ENCODE measurements around the gene MYOD1. TPM values are rescaled to one million over a fixed set of nuclear protein-coding genes. Genes with fewer than 3 reads are reported as not detected.

The MYOD1 gene
- polyA plus RNA-seq, 1 donor, result 0.10 TPM

DNA sequence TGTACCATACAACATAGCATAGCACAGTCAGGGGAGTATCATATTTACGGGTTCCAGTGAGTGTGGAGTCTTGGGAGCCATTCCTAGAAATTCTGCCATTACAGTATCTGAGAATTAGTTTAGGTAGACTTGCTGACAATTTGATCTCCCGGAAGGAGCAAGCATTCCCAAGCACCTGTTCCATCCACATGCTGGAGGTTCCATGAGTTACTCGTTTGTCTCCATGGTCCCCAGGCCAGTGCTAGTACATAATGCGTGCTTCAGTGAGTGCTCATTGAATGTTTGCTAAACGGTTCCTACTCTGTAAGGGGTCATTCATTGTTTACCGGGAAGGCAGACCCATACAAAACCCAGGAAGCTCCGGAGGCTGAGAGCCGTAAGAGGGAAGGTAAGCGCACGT lies 27.4 kb upstream of the MYOD1 start:
- H3K27ac ChIP-seq (ENCODE audit: low read length), result no peak overlapping the region
- H3K4me1 ChIP-seq (ENCODE audit: control insufficient read depth, insufficient read depth, low read length), result no peaks in the 10 kb centered on the region
- DNase-seq, result no peak
- H3K27me3 ChIP-seq (ENCODE audit: control insufficient read depth, insufficient read depth, low read length), result peaks cover 69% of the 10 kb centered on the region
- H3K9me3 ChIP-seq (ENCODE audit: control insufficient read depth, low read depth, low read length), result no peaks in the 10 kb centered on the region
- no peaks in the 10 kb centered on the region for H3K36me3 ChIP-seq (ENCODE audit: control insufficient read depth, insufficient read depth, low read length)
- H3K4me3 ChIP-seq (ENCODE audit: low read length), result no peak overlapping the region
- WGBS (ENCODE audit: insufficient coverage, low lambda C conversion rate), result no CpG with 5 or more reads among the region's 10 CpGs

DNA sequence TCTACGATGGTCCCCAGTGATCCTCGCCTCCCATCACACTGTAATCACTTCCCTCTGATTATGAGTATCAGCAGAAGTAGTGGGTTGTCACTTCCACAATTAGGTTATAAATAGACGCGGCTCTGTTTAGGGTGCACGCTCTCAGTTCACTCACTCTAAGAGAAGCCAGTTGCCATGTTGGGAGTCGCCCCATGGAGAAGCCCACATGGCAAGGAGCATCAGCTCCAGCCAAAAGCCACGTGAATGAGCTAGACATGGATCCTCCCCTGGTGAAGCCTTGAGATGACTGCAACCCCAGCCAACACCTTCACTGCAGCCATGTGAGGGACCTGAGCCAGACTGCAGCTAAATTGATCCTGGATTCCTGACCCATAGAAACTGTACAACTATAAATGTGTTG lies 26.4 kb upstream of the MYOD1 start:
- Histone ChIP-seq H3K27me3 (ENCODE audit: control insufficient read depth, insufficient read depth, low read length) (peaks cover 70% of the 10 kb centered on the region), H3K4me3 (ENCODE audit: low read length) (no peak overlapping the region), H3K4me1 (ENCODE audit: control insufficient read depth, insufficient read depth, low read length) (no peaks in the 10 kb centered on the region), H3K36me3 (ENCODE audit: control insufficient read depth, insufficient read depth, low read length) (no peaks in the 10 kb centered on the region), H3K27ac (ENCODE audit: low read length) (no peak overlapping the region), H3K9me3 (ENCODE audit: control insufficient read depth, low read depth, low read length) (no peaks in the 10 kb centered on the region)
- no peak for DNase-seq
- no CpG with 5 or more reads among the region's 7 CpGs for WGBS (ENCODE audit: insufficient coverage, low lambda C conversion rate)

DNA sequence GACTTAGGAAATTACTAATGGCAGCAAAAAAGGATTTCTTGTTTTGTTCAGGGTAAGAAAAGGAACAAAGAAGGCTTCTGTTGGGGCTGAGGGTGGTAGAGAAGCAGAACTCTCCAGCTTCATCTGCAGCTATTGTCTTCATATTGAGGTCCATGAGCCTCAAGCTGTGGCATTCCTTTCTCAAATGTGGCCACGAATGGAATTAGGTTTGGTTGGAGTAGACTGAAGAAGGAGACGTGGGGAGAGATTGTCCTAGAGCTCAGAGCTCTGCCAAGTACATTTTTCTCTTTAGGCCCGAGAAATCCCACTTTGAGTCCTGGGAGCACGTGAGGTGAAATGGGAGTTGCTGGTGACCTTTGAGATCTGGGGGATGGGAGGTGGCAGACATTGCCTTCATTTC lies 25.8 kb upstream of the MYOD1 start:
- no peak for DNase-seq
- no peak overlapping the region for H3K27ac ChIP-seq (ENCODE audit: low read length)
- H3K36me3 ChIP-seq (ENCODE audit: control insufficient read depth, insufficient read depth, low read length), result no peaks in the 10 kb centered on the region
- H3K4me1 ChIP-seq (ENCODE audit: control insufficient read depth, insufficient read depth, low read length), result no peaks in the 10 kb centered on the region
- no CpG with 5 or more reads among the region's 4 CpGs for WGBS (ENCODE audit: insufficient coverage, low lambda C conversion rate)
- no peak overlapping the region for H3K4me3 ChIP-seq (ENCODE audit: low read length)
- H3K9me3 ChIP-seq (ENCODE audit: control insufficient read depth, low read depth, low read length), result no peaks in the 10 kb centered on the region
- H3K27me3 ChIP-seq (ENCODE audit: control insufficient read depth, insufficient read depth, low read length), result peaks cover 67% of the 10 kb centered on the region

DNA sequence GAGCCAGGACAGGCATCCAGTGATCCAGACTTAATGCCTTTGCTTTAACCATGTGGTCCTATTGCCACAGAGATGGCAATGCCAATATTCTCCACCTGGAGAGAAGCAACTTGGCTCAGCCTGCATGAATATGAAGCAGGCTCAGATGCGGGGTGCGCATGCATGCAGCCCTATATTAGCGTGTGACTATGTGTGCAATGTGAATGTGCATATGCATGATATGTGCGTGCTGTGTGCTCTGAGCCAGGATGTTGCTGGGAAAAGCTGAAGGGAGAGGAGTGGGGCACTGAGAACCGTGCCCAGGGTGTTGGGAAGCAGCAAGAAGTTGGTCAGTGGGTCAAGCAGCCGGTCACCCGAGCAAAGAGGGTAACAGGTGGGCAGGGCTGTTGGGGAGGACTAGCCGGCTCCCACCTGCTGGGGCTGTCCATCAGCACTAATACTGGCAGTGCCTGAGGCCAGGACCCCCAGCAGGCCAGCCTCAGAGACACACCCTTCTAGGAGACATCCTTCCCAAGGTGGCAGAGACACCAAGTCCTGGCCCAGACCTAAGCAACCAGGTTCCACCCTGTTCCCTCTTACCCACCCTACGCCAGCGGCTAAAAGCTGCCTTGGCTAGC lies 24.8 kb upstream of the MYOD1 start:
- no peaks in the 10 kb centered on the region for H3K9me3 ChIP-seq (ENCODE audit: control insufficient read depth, low read depth, low read length)

DNA sequence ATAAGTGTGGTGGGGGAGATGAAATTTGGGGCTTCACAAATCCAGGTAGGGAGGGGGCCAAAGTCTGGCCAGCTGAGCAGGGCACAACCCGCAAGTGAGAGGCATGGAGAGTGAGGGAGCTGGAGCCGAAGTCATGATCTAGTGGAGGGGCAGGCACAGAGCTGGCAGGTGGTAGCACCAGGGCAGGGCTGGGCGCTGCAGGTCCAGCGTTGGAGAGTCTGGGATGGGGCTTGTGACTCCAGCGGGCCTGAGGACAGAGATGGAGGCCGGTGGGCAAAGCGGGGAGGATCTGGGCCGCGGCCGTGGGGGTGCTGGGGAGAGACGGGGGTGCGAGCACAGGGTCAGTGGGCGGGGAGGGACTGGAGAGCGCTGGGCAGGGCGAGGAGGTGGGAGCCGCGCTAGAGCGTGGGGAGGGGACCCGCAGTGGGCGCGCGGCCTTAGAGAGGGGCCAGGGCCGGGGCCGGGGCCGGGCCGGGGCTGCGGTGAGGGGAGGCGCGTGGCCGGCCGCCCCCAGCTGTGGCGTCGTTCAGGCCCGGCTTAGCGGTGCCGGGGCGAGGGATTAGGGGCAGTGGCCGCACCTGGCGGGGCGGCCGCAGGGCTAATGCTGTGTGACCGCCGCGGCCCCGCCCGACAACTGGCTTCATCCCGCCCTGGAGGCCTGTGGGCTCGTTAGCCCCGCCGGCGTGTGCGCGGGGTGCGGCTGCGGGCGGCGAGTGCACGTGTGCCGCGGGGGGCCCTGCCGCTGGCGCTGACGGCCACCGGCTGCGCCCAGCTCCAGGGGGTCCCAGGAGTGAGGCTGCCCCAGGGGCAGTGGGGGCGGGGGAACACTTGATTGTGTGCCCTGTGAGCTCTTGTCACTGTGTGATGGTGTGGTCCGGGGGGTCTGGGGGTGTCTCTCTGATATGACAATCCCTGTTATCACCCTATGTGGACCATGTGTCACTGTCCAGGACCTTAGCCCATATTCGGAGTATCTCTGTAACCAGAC lies 23.6 kb upstream of the MYOD1 start:
- Histone ChIP-seq H3K27me3 (ENCODE audit: control insufficient read depth, insufficient read depth, low read length) (peaks cover 71% of the 10 kb centered on the region), H3K4me1 (ENCODE audit: control insufficient read depth, insufficient read depth, low read length) (no peaks in the 10 kb centered on the region), H3K9me3 (ENCODE audit: control insufficient read depth, low read depth, low read length) (no peaks in the 10 kb centered on the region), H3K36me3 (ENCODE audit: control insufficient read depth, insufficient read depth, low read length) (no peaks in the 10 kb centered on the region), H3K27ac (ENCODE audit: low read length) (no peak overlapping the region), H3K4me3 (ENCODE audit: low read length) (no peak overlapping the region)
- WGBS (ENCODE audit: insufficient coverage, low lambda C conversion rate), result 30% methylated on average over 2 of the region's 68 CpGs
- no peak for DNase-seq

More for the DNA sequence above, 24.8 kb upstream of the MYOD1 start:
- no peaks in the 10 kb centered on the region for H3K4me1 ChIP-seq (ENCODE audit: control insufficient read depth, insufficient read depth, low read length)
- DNase-seq, result no peak
- H3K27me3 ChIP-seq (ENCODE audit: control insufficient read depth, insufficient read depth, low read length), result peaks cover 71% of the 10 kb centered on the region
- no peak overlapping the region for H3K4me3 ChIP-seq (ENCODE audit: low read length)
- no CpG with 5 or more reads among the region's 10 CpGs for WGBS (ENCODE audit: insufficient coverage, low lambda C conversion rate)
- no peak overlapping the region for H3K27ac ChIP-seq (ENCODE audit: low read length)
- H3K36me3 ChIP-seq (ENCODE audit: control insufficient read depth, insufficient read depth, low read length), result no peaks in the 10 kb centered on the region

DNA sequence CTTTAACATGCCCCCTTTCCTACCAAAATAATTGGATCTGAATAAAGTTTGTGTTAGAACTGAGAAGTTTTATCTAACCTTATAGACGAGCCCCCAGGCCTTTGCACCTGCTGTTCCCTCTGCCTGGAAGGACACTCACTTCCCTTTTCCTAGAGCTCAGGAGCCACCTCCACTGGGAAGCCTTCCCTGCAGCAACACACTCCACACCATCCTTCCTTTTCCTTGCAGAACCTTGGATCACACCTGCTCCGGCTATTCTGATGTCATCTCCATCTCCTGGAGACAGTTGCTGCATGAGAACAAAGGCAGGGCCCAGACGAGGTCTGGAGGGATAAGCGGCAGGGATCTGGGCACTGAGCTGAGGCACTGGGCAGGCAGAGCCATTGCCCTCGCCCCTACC lies 22.6 kb upstream of the MYOD1 start:
- no peaks in the 10 kb centered on the region for H3K9me3 ChIP-seq (ENCODE audit: control insufficient read depth, low read depth, low read length)
- no peak for DNase-seq
- H3K36me3 ChIP-seq (ENCODE audit: control insufficient read depth, insufficient read depth, low read length), result no peaks in the 10 kb centered on the region
- H3K27me3 ChIP-seq (ENCODE audit: control insufficient read depth, insufficient read depth, low read length), result peaks cover 66% of the 10 kb centered on the region
- H3K4me1 ChIP-seq (ENCODE audit: control insufficient read depth, insufficient read depth, low read length), result no peaks in the 10 kb centered on the region
- no peak overlapping the region for H3K27ac ChIP-seq (ENCODE audit: low read length)
- no peak overlapping the region for H3K4me3 ChIP-seq (ENCODE audit: low read length)
- no CpG with 5 or more reads among the region's 5 CpGs for WGBS (ENCODE audit: insufficient coverage, low lambda C conversion rate)

DNA sequence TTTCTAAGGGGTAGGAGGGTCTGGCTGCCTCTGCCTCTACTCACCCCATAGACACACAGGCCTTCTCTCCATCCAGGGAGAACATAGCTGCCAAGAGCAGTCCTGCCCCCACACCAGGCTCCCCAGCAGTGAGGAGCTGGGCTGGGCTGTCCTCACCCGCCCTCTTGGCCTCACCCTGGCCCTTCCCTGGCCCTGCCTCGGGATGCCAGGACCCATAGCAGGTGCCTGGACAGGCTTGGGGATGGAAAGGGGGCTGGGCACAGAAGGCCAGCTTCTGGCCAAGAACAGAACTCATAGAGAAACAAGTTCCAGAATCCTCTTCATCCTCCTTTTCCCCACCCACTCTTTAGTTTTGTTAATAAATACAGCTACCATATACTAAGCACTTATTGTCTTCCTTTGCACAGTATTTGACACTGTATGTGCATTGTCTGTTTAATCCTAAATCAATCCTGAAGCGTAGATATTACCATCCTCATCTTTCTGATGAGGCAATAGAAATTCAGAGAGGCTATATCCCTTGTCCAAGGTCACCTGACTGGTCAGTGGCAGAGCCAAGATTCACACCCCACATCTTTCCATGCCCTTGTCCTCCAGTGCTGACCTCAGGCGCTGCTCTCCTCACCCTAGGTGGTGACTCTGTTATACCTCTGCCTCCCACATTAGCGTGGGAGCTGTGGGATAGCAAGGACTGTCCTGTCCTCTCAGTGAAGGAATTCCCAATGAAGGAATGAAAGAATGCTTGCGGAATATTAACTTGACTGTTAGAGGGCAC lies 22.0 kb upstream of the MYOD1 start:
- H3K27me3 ChIP-seq (ENCODE audit: control insufficient read depth, insufficient read depth, low read length), result peaks cover 60% of the 10 kb centered on the region
- no peak for DNase-seq
- H3K9me3 ChIP-seq (ENCODE audit: control insufficient read depth, low read depth, low read length), result no peaks in the 10 kb centered on the region

DNA sequence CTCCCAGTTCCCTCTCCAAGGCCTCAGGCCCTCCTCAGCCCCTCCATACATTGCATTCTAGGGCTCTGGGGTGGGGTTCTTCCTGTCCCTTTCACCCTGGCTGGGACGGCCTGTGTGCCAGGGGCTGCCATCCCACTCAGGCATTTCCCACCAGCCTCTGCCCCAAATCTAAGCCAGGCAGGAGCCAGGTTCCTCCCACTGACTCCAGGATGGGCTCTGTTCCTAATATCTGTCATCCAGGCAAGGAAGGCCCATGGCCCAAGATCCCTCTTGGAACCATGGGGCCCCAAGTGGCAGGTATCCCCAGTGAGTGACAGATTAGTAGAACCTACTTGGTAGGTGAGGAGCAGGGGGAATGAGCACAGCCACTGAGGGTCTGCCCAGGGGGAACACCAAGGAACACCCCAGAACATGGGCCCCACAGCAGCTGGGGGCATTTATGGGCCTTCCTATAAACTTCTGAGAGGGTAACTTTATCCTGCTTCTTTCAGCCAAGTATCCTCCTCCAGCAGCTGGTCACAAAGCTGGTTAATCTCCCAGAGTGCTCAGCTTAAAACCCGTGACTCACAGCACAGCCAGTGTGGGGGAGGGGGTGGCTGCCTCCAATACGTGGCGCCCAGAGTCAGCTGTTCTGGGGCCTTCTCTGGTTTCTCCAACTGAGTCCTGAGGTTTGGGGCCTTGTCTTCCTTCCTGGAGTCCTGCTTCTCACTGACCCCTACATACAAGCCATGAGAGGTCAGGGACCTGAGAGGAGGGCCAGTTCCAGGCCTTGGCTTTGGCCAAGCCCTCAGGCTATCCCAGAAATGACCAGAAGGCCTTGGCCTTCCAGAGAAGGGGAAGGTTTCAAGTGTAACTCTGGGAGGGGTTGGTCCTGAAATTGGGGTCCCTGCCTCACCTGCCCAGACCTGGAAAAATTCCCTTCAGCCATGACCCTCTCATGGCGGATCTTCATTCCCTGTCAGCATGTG lies 19.9 kb upstream of the MYOD1 start:
- Histone ChIP-seq H3K36me3 (ENCODE audit: control insufficient read depth, insufficient read depth, low read length) (no peaks in the 10 kb centered on the region), H3K4me3 (ENCODE audit: low read length) (no peak overlapping the region), H3K4me1 (ENCODE audit: control insufficient read depth, insufficient read depth, low read length) (no peaks in the 10 kb centered on the region), H3K27me3 (ENCODE audit: control insufficient read depth, insufficient read depth, low read length) (peaks cover 51% of the 10 kb centered on the region), H3K9me3 (ENCODE audit: control insufficient read depth, low read depth, low read length) (peaks cover 4% of the 10 kb centered on the region), H3K27ac (ENCODE audit: low read length) (no peak overlapping the region)
- no peak for DNase-seq
- 40% methylated on average over 1 of the region's 5 CpGs for WGBS (ENCODE audit: insufficient coverage, low lambda C conversion rate)

More for the DNA sequence above, 22.0 kb upstream of the MYOD1 start:
- no peaks in the 10 kb centered on the region for H3K36me3 ChIP-seq (ENCODE audit: control insufficient read depth, insufficient read depth, low read length)
- no peaks in the 10 kb centered on the region for H3K4me1 ChIP-seq (ENCODE audit: control insufficient read depth, insufficient read depth, low read length)
- H3K4me3 ChIP-seq (ENCODE audit: low read length), result no peak overlapping the region
- no CpG with 5 or more reads among the region's 6 CpGs for WGBS (ENCODE audit: insufficient coverage, low lambda C conversion rate)
- H3K27ac ChIP-seq (ENCODE audit: low read length), result no peak overlapping the region

DNA sequence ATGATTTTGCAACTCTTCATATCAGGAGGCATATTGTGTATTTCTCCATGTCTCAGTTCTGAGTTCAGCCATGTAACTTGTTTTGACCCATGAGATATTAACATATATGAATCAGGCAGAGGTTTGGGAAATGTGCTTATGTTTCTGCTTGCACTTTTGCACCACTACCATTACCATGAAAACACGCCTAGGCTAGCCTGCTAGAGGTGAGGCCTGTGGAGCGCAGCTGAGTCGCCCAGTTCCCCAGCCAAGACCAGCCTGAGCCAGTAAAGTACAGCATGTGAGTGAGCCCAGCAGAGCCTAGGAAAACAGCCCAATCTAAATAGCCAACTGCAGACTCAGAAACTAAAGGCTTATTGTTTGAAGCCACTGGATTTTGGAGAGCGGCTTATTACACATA lies 18.4 kb upstream of the MYOD1 start:
- Histone ChIP-seq H3K27me3 (ENCODE audit: control insufficient read depth, insufficient read depth, low read length) (peaks cover 40% of the 10 kb centered on the region), H3K36me3 (ENCODE audit: control insufficient read depth, insufficient read depth, low read length) (no peaks in the 10 kb centered on the region), H3K27ac (ENCODE audit: low read length) (no peak overlapping the region), H3K4me3 (ENCODE audit: low read length) (no peak overlapping the region), H3K9me3 (ENCODE audit: control insufficient read depth, low read depth, low read length) (peaks cover 4% of the 10 kb centered on the region), H3K4me1 (ENCODE audit: control insufficient read depth, insufficient read depth, low read length) (no peaks in the 10 kb centered on the region)
- DNase-seq, result no peak
- WGBS (ENCODE audit: insufficient coverage, low lambda C conversion rate), result no CpG with 5 or more reads among the region's 4 CpGs

Data from large intestine (tissue), 3 donors.